ENCODE measurements around the gene JUP.

GRCh38 chr17:41796121-41796895 lies 9.8 kb upstream of the JUP start:
- TF ChIP-seq EGR1 (IDR thresholded peaks at IDR 0.05; ENCODE audit: low read depth in 2 of 2) (no peak), GABPA (IDR thresholded peaks at IDR 0.05 in 1 of 2, conservative IDR thresholded peaks at IDR 0.05 in 1 of 2) (no peak), CTCF (IDR thresholded peaks at IDR 0.05; ENCODE audit: low read depth, low read length, missing input control) (no peak)
